Keratinocyte (primary cell): ENCODE measurements around the gene SEC22B. TPM values are rescaled to one million over a fixed set of nuclear protein-coding genes. Genes with fewer than 3 reads are reported as not detected.
"Not testable (repeated sequence)": the region's sequence is repeated elsewhere in the genome, so short reads cannot be mapped to it uniquely, and the experiment has no call there.

Experiments
- DNase-seq: peaks from one replicate; pipeline ENCODE4 v3.0.0-alpha.2; 2011; ENCODE audit warnings: low read depth, missing footprints, low spot score
- FAIRE-seq: peaks from 2 replicates; lab custom pipeline; 2011; peaks lifted over from hg19 to GRCh38; lab: Jason Lieb, UNC
- H2AFZ ChIP-seq: 2 replicates; pipeline ENCODE4 v1.6.0; 2012; ENCODE audit warnings: low read length, control low read depth, inconsistent platforms; ENCODE audit not compliant: control insufficient read depth
- H3K27ac ChIP-seq: 2 replicates; pipeline ENCODE4 v1.5.1; 2011; ENCODE audit warnings: low read length; ENCODE audit not compliant: control insufficient read depth, insufficient read depth
- H3K27me3 ChIP-seq: 3 replicates; pipeline ENCODE4 v1.6.0; 2011; ENCODE audit warnings: low read length; ENCODE audit not compliant: control insufficient read depth, insufficient read depth; ENCODE audit errors: extremely low read depth
- H3K36me3 ChIP-seq, 2 experiments: 2 replicates in 1 of 2; 3 replicates in 1 of 2; pipeline ENCODE4 v1.5.1; 2011; ENCODE audit warnings: low read length in 2 of 2, mild to moderate bottlenecking in 1 of 2; ENCODE audit not compliant: control insufficient read depth in 2 of 2, insufficient read depth in 2 of 2; ENCODE audit errors: extremely low read depth in 1 of 2
- H3K4me1 ChIP-seq: 3 replicates; pipeline ENCODE4 v1.5.1; 2011; ENCODE audit warnings: low read length; ENCODE audit not compliant: control insufficient read depth, insufficient read depth; ENCODE audit errors: extremely low read depth
- H3K4me2 ChIP-seq: 3 replicates; pipeline ENCODE4 v1.6.0; 2011; ENCODE audit warnings: low read depth, low read length; ENCODE audit not compliant: control insufficient read depth, insufficient read depth; ENCODE audit errors: extremely low read depth
- H3K4me3 ChIP-seq, 3 experiments: fragments of 200-600 bp in 1 of 3; sonication (generic) in 1 of 3; 2 replicates in 2 of 3; 3 replicates in 1 of 3; pipeline ENCODE4 v1.5.1; 2011 to 2016; ENCODE audit warnings: low read length in 3 of 3, mild to moderate bottlenecking in 3 of 3, control low read depth in 2 of 3, inconsistent platforms in 1 of 3, low read depth in 1 of 3, mixed read lengths in 1 of 3, mixed run types in 1 of 3, moderate library complexity in 1 of 3; ENCODE audit not compliant: control insufficient read depth in 2 of 3, insufficient read depth in 2 of 3; ENCODE audit errors: extremely low read depth in 1 of 3
- H3K79me2 ChIP-seq: 2 replicates; pipeline ENCODE4 v1.6.0; 2012; ENCODE audit warnings: low read length; ENCODE audit not compliant: control insufficient read depth, insufficient read depth
- H3K9ac ChIP-seq: 3 replicates; pipeline ENCODE4 v1.6.0; 2011; ENCODE audit warnings: low read length; ENCODE audit not compliant: control insufficient read depth, insufficient read depth; ENCODE audit errors: extremely low read depth
- H3K9me1 ChIP-seq: 3 replicates; pipeline ENCODE4 v1.6.0; 2011; ENCODE audit warnings: low read length; ENCODE audit not compliant: control insufficient read depth, insufficient read depth; ENCODE audit errors: extremely low read depth
- H3K9me3 ChIP-seq: 2 replicates; pipeline ENCODE4 v1.5.1; 2012; ENCODE audit warnings: low read depth, low read length; ENCODE audit not compliant: control insufficient read depth
- H4K20me1 ChIP-seq: 3 replicates; pipeline ENCODE4 v1.6.0; 2011; ENCODE audit warnings: low read length; ENCODE audit not compliant: control insufficient read depth, insufficient read depth; ENCODE audit errors: extremely low read depth
- dilution Hi-C: fragments of 300-500 bp; cut with MboI; formaldehyde crosslinking; loops from one replicate; pipeline ENCODE4 v1.7.0; 2020; ENCODE audit warnings: low sequenced_read_pairs; ENCODE audit not compliant: extremely low pct_ligation_motif_present
- polyA plus RNA-seq, 5 experiments: library from polyadenylated mRNA; depleted of rRNA in 3 of 5; stranded (reverse) in 3 of 5; stranded (forward) in 1 of 5; unstranded in 1 of 5; fragments of >200 nt; gene quantifications; 1 replicate in 1 of 5; 2 replicates in 3 of 5; 3 replicates in 1 of 5; pipeline versions ENCODE4 v1.2.1 to v1.2.3, GENCODE V29; 2011 to 2012; ENCODE audit warnings: missing spikeins in 2 of 5, low read depth in 1 of 5, low replicate concordance in 1 of 5

SEC22B gene
- polyA plus RNA-seq, 1 donor (not counting 4 experiments of a cell fraction or from before 2014, with no cell fraction given), result 19.5 TPM

DNA sequence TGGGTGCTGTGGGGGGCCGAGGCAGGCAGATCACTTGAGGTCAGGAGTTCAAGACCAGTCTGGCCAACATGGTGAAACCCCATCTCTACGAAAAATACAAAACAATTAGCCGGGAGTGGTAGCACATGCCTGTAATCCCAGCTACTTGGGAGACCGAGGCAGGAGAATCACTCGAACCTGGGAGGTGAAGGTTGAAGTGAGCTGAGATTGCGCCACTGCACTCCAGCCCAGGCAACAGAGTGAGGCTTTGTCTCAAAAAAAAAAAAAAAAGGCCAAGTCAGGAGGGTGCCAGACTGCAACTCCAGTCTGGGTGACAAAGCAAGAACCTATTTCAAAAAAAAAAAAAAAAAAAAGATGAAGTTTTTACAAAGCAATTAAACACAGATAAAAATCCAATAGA is 50.1 kb downstream of the SEC22B start:
- H3K4me2 ChIP-seq, H2AFZ ChIP-seq, H3K36me3 ChIP-seq, H3K9me1 ChIP-seq, H3K9ac ChIP-seq, H3K27ac ChIP-seq, H4K20me1 ChIP-seq, H3K9me3 ChIP-seq, H3K4me3 ChIP-seq, H3K4me1 ChIP-seq, dilution Hi-C loops, H3K27me3 ChIP-seq, FAIRE-seq, H3K79me2 ChIP-seq, DNase-seq: not testable (repeated sequence)

DNA sequence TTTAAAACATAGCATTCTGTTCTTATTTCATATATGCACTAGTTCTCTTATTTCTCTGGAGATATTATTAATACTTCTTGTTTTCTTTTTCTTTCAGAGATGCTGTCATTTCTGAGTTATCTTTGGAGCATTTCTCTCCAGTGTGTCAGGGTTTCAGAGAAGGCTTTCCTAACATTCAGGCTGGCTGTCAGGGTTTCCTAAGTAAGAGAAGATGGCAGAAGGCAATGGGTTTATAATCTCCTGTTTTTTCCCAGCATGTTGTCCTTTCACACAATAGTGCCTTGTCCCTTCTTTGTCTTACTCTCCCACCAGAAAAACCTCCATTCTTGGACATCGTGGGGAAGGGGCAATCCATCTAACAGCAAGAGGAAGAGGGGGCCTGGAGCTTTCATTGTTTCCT is 51.7 kb downstream of the SEC22B start:
- H3K27me3 ChIP-seq, FAIRE-seq, H3K9me1 ChIP-seq, H3K27ac ChIP-seq, H3K36me3 ChIP-seq, H3K4me3 ChIP-seq, H4K20me1 ChIP-seq, H3K79me2 ChIP-seq, H3K4me2 ChIP-seq, H3K4me1 ChIP-seq, DNase-seq, dilution Hi-C loops, H2AFZ ChIP-seq, H3K9me3 ChIP-seq, H3K9ac ChIP-seq: not testable (repeated sequence)

DNA sequence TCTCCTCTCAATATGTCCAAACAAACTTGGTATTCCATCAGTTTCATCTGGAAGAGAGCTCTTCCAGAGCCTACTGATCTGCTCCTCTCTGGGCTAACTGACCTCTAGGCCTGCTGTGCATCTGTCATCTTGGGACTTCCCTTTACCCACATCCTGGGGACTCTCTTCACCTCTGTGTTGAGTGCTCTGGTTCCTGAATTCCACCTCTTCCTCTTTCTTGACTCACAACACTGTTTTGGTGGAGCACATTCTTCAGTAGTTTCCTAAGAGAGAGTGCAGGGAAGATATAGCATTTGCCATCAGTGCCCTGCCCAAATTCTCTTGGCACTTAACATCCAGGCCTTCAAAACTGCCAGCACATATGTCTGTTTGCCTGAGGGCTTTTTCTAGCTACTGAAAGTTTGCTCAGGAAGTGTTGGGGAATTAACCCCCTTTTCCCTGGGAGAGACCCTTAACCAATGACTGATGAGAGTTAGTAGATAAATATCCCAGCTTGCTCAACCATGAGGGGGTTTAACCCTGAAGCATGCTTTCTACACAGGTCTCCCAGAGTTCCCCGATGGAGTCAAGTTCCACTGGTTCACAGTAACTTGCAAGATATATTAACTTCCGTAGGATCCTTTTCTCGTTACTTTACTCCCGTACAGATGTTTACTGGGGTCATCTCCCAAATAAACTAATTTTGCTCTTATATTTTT is 52.4 kb downstream of the SEC22B start:
- H4K20me1 ChIP-seq, H3K27ac ChIP-seq, H3K4me1 ChIP-seq, H3K4me3 ChIP-seq, H3K9me1 ChIP-seq, H3K9ac ChIP-seq, H3K4me2 ChIP-seq, FAIRE-seq, dilution Hi-C loops, H2AFZ ChIP-seq, H3K9me3 ChIP-seq, DNase-seq, H3K27me3 ChIP-seq, H3K79me2 ChIP-seq, H3K36me3 ChIP-seq: not testable (repeated sequence)

DNA sequence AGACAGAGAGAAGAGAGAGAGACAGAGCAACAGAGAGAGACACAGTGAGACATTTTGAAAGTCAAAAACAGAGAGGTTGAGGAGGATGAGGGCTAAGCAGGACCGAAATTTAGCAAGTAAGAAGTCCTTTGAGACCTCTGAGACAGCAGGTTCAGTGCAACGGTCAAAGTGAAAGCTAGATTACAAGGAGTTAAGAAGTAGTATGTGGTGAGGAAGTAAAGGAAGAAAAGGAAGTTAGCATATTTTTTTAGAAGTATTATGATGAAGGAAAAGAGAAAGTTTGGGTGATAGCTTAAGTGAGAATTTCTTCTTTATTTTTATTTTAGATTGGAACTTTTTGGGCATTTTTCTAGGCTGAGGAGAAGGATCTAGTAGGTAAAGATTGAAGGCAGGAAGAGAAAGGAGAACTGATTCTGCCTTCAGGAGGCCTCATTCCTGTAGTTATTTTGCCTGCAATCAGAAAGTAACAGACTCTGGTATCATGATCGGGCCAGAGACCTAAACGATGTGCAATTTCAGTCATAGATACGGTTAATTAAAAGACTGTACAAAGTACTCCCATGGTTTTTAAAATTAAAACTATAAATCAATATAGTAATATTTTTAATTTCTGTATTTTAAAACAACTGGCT is 53.9 kb downstream of the SEC22B start:
- FAIRE-seq, H3K4me3 ChIP-seq, H4K20me1 ChIP-seq, H2AFZ ChIP-seq, H3K4me1 ChIP-seq, H3K79me2 ChIP-seq, H3K4me2 ChIP-seq, DNase-seq, H3K36me3 ChIP-seq, H3K27me3 ChIP-seq, H3K9me3 ChIP-seq, H3K9ac ChIP-seq, H3K9me1 ChIP-seq, dilution Hi-C loops, H3K27ac ChIP-seq: not testable (repeated sequence)

DNA sequence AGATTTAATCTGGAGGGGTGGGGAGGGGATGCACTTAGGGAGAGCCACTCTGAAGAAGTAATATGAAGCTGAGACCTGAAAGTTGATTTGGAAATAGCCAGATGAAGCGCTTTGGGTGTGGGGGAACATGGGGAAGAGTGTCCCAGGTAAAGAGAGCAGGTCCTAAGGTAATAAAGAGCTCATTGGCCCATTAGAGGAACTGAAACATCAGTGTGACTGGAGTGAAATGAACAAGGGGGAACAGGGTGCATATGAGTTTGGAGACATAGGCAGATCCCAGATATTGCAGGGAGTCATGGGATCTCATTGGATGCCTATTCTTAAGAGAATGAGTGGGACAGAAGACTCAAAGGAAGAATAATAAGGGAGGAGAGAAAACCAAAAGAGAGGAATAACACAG is 54.5 kb downstream of the SEC22B start:
- H3K9me3 ChIP-seq, H4K20me1 ChIP-seq, H3K4me2 ChIP-seq, H3K79me2 ChIP-seq, H3K9ac ChIP-seq, H3K27ac ChIP-seq, H2AFZ ChIP-seq, FAIRE-seq, DNase-seq, H3K36me3 ChIP-seq, H3K4me3 ChIP-seq, dilution Hi-C loops, H3K27me3 ChIP-seq, H3K9me1 ChIP-seq, H3K4me1 ChIP-seq: not testable (repeated sequence)
